Prostate gland (tissue), 2 donors: ENCODE measurements around the gene FAM110A.

Source experiments
- CTCF ChIP-seq, 4 experiments: fragments of 200-600 bp in 2 of 4; fragments of 450-650 bp in 2 of 4; sonication (generic) in 2 of 4; IDR thresholded peaks; 1 replicate in 3 of 4; 2 replicates in 1 of 4; pipeline ENCODE4 v1.5.1; 2016 to 2019; ENCODE audit warnings: antibody characterized with exemption in 4 of 4, mild to moderate bottlenecking in 2 of 4, moderate library complexity in 2 of 4
- POLR2A ChIP-seq: fragments of 450-650 bp; IDR thresholded peaks from one replicate; pipeline ENCODE4 v1.6.1; 2016; ENCODE audit warnings: antibody characterized with exemption, mild to moderate bottlenecking
- POLR2AphosphoS5 ChIP-seq: sonication (generic); formaldehyde crosslinking; IDR thresholded peaks from one replicate; pipeline ENCODE4 v1.6.1; 2017; ENCODE audit warnings: antibody characterized with exemption

- TF ChIP-seq CTCF (IDR thresholded peaks at IDR 0.05) (no peak), POLR2A (no peak), POLR2AphosphoS5 (no peak)
Observed at GRCh38 chr20:825710-826421, 7.6 kb upstream of the FAM110A start.
